GM12874 (cell line): Measurements from ENCODE around the gene PTGIR.

Experiments used
- TF ChIP-seq, protein P1 (sequence below): IDR thresholded peaks from 2 replicates; pipeline ENCODE4 v1.5.1; 2011; ENCODE audit warnings: low read depth, mild to moderate bottlenecking, control low read depth, low read length, moderate library complexity; ENCODE audit not compliant: insufficient read depth

The PTGIR gene

DNA sequence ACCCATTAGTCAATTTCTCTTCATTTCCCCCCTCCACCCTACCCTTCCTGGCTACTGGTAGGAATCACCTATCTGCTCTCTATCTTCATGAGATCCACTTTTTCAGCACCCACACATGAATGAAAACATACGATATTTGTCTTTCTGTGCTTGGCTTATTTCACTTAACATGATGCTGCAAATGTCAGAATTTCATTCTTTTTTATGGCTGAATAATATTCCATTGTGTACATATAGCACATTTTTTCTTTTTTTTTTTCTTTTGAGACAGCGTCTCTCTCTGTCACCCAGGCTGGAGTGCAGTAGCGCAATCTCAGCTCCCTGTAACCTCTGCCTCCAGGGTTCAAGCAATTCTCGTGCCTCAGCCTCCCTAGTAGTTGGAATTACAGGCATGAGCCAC lies 33.6 kb downstream of the PTGIR start:
- TF ChIP-seq, protein P1, sequence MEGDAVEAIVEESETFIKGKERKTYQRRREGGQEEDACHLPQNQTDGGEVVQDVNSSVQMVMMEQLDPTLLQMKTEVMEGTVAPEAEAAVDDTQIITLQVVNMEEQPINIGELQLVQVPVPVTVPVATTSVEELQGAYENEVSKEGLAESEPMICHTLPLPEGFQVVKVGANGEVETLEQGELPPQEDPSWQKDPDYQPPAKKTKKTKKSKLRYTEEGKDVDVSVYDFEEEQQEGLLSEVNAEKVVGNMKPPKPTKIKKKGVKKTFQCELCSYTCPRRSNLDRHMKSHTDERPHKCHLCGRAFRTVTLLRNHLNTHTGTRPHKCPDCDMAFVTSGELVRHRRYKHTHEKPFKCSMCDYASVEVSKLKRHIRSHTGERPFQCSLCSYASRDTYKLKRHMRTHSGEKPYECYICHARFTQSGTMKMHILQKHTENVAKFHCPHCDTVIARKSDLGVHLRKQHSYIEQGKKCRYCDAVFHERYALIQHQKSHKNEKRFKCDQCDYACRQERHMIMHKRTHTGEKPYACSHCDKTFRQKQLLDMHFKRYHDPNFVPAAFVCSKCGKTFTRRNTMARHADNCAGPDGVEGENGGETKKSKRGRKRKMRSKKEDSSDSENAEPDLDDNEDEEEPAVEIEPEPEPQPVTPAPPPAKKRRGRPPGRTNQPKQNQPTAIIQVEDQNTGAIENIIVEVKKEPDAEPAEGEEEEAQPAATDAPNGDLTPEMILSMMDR: no peak

DNA sequence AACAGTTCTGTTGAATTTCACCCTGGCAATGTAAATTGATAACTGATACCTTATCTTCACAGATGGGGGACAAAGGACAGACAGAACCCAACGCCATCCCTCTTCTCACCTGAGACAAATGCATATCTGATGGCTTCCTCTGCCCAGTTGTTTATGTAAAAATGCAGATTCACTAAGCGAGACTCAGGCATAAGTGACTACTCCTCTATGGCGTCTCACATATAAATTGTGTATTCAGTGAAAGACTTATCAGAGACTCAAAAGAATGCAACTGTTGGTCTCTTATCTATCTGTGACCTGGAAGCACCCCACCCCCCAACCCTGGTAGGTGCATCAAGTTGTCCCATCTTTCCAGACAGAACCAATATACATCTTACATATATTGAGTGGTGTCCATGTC lies 37.0 kb downstream of the PTGIR start:
- TF ChIP-seq, protein P1: no peak

DNA sequence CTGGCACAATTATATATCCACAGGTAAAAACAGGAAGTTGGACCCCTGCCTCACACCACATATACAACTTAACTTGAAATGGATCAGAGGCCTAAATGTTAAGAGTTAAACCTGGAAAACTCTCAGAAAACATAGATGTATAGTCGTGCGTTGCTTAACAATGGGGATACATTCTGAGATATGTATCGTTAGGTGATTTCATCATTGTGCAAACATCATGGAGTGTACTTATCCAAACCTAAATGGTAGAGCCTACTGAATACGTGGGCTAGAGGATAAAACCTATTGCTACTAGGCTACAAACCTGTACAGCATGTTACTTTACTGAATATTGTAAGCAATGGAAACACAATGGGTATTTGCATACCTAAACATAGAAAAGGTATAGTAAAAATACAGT lies 38.6 kb downstream of the PTGIR start:
- TF ChIP-seq, protein P1: no peak

DNA sequence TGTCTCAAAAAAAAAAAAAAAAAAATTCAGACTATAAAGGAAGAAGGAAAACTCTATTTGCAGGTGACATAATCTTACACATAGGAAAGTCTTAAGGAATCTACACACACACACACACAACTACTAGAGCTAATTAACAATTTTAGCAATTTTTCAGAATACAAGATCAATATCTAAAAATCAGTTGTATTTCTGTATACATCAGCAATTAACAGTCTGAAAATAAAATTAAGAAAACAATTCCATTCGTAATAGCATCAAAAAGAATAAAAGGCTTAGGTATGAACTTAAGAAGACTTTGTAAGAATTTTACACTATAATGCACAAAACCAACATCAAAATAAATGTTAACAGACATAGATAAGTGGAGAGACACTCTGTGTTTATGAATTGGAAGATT lies 39.4 kb downstream of the PTGIR start:
- TF ChIP-seq, protein P1: no peak

DNA sequence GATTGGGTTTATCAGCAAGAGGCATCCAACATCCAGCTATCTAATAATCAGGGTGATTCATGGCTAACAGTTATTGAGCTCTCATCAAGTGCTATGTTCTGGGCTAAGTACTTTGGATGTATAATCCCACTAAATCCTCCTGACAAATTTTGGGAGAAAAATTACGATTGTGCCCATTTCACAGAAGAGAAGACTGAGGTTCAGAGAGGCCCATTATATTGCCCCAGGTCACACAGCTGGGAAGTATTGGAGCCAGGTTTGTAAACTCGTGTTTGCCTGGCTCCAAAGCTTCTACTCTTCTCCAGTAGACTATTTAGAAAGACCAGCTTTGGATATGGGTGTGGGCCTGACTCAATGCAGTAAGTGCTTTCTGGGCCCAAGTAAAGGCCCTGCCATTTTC lies 44.6 kb downstream of the PTGIR start:
- TF ChIP-seq, protein P1: no peak

DNA sequence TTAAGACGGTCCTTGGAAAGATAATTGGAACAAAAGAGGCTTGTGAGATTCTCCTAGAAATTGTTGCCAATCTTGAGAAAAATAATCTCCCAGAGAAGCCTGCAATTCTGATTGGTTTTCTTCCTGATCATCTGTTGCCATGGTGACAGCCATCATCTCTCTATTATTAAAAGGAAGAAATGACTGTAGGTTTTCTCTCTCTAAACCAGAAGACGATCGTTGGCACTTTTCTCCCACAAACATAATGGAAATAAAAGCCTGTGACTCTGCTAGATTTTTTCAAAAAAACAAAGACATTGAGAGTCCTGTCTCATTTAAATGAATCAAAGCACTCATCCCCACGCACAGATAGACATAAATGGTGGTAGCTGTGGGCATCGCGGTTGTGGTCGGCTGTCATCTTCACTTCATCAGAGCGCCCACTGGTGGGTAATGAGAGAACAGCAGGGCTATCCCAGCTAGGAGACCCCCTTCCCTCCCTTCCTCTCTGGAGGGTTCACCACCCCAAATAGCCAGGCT lies 45.5 kb downstream of the PTGIR start:
- TF ChIP-seq, protein P1: peak; percentile 66

GRCh38 chr19:46578450-46578849 lies 46.4 kb downstream of the PTGIR start:
- TF ChIP-seq, protein P1: no peak
